Activated T-cell treated with anti-CD3 and anti-CD28 coated beads for 24 hours (primary cell): ENCODE data around the gene GNB1L.

Experiments used
- DNase-seq: peaks from one replicate; pipeline ENCODE4 v3.0.0-alpha.2; 2020; ENCODE audit warnings: low read depth

Gene GNB1L, protein sequence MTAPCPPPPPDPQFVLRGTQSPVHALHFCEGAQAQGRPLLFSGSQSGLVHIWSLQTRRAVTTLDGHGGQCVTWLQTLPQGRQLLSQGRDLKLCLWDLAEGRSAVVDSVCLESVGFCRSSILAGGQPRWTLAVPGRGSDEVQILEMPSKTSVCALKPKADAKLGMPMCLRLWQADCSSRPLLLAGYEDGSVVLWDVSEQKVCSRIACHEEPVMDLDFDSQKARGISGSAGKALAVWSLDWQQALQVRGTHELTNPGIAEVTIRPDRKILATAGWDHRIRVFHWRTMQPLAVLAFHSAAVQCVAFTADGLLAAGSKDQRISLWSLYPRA

DNA sequence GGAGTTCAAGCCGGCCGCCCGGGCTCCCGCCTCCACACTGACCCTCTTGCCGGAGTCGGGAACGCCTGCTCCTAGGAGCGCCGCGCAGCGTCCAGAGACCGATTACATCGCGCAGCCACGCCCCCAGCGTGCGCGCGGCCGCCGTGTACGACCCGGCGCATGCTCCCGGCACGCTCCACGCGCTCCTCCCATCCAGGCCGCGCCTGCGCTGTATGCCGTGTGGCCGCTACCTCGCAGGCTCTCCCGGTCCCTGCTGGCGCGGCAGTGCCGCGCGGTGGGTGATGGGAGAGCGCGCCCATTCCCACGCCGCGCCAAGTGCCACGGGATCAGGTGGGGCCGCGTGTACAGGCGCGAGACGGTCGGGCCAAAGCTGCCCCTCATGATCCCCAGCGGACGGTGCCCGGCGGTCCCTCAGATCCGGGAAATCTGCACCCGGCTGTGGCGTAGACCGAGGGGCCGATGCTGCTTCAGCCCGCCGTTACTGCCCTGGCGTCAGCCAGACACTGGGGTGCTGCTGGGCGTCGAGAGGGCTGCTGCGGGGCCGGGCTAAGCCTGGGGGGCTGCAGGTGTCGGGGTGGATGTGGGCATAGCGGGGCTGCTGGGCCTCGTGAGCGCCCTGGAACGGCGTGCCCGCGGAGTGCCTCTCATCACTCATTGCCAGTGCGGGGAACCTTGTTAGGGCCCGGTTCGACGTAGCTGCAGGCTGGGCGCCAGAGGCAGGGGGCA is at the start of gene GNB1L, which contains the start of gene RTL10:
Gene GNB1L, minus strand, starts transcription at position 97 of the 726 bp plus-strand sequence. CDS start 33,519 bp downstream, outside the sequence.
Gene RTL10, minus strand, starts transcription at position 97 of the 726 bp plus-strand sequence. CDS start 2,613 bp downstream, outside the sequence.
- peak; percentile 95 for DNase-seq

DNA sequence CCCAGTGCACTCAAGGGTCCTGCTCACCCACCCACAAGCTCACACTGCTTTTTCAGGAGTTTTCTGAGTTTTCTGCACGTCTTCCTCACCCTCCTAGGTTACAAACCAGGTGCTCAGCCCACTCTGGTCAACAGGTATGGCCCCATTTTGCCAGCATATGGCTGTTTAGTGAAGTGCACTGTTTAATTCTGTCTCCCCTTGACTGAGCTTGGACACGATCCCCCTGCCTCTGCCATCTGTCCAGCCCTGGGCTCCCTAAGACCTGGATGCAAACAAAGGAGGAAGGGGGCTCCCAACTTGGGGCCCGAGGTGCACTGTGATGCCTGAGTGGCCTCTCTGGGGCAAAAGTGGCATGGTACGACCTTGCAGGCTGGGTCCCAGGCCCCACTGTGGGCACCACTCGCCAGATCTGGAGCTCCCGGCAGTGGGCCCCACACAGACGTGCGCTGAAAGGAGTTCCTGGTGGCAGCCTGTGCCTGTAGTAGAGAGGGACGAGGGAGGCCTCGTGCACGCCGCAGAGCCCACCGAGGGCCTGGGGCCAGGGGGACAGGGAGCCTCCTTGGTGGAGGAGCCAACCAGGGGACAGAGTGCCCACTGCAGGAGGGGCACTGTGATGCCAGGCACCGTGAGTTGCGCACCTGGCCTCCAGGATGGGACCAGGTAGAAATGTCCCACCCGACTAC is 49.6 kb upstream of the GNB1L start:
- no peak for DNase-seq

DNA sequence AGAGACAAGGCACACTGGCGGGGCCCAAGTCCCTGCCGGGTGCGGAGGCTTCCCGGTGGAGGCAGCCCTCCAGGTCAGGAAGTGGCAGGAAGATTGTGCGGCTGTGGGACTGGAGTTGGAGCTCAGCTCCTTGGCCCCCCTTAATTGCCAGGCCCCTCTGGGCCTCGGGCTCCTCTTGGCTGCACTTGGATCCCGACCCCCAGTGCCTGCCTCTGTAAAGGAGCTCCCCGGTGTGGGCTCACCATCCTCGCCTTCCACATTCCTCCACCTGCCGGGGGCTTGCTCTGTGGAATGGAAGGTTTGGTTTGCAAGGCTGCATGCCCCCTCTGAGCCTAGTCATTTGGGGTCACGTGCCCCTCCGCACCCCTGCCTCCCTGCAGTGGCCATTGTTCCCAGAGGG is 48.8 kb upstream of the GNB1L start:
- DNase-seq, result no peak

DNA sequence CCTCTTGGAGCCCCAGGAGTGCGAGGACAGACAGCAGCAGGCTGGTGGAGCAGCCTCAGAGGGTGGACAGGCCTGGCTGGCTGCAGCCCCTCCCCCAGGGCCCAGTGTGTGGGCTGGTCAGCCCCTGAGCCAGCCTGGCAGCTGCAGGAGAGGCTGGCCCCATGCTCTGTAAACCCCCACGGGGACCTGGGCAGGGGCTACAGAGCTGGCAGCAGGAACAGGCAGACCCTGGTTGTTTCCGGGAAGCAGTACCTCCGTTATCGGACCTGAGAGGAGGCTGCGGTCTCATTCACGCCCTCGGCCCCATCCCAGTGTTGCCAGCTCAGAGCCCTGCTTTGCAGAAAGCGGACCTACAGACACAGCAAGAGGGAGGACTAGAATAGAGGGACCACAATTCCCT is 48.4 kb upstream of the GNB1L start:
- DNase-seq, result no peak

DNA sequence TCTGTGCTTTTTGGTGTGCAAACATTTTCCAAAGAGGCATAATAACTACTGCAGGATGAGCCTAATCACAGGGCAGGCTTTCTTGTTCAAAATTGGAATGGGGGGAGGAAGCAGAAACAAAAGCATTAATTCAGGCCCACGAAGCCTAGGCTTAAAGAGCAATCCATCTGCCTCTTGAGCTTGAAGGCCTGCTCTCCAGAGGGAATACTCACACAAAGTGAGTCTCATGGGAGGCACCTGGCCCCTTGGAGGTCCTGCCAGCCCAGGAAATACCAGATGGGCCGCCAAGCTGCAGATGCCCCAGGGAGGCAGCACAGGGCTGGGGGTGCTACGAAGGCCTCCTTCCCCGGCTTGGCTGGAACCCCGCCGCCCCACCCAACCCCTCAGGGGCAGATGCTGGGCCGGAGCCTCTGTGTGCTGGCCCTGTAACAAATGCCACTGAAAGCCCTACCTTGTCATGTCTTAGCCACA is 47.6 kb upstream of the GNB1L start:
- DNase-seq, result no peak

DNA sequence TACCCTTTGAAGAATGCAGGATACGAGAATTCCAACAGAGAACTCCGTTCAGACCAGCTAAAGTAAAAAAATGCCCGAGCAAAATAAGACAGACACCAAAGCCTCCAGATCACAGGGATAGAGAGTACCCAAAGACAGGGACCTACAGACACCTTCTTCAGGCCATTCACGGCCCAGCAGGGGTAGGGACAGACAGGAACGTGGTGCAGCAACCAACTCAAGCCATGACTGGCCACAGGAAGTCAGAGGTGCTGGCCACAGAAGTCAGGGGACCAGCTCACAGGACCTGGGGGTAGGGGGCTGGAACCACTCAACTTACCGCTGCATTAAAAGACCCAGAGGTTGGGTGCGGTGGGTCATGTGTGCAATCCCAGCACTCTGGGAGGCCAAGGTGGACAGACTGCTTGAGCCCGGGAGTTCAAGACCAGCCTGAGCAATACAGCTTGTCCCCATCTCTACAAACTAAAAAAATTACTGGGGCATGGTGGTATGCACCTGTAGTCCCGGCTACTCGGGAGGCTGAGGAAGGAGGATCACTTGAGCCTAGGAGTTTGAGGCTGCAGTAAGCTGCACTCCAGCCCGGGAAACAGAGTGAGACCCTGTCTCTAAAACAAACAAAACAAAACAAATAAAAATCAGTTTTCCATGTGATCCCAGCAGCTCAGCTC is 47.0 kb upstream of the GNB1L start:
- no peak for DNase-seq

DNA sequence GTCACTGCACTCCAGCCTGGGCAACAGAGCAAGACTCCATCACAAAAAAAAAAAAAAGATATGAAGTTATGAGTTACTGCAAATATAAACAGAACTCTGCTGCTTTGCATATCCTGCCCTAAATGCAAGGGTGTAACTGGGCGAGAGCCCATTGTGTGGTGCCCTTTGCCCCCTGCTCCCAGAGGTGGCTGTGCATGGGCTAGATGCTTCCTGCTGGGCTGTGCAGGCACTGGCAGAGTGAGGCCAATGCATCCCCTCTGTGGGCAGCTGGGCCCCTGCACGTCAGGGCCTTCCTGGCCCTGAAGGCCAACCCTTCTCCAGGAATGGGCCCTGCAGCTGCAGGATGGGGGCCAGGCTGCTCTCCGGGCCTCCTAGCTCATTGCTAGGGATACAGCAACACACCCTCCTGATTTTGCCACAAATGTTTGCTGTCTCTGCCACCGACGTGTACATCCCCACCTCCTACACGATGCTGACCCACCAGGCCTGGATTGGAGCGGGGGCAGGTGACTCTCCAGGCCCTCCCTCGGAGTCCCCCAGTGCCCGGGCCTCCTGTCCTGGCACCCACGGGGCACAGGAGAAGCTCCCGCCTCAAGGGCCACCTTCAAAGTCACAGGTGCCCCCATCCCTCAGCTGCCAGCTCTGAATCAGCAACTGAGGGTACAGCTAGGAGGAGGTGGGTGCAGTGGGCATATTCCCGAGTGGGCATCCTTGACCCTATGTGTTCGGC is 46.2 kb upstream of the GNB1L start:
- no peak for DNase-seq

DNA sequence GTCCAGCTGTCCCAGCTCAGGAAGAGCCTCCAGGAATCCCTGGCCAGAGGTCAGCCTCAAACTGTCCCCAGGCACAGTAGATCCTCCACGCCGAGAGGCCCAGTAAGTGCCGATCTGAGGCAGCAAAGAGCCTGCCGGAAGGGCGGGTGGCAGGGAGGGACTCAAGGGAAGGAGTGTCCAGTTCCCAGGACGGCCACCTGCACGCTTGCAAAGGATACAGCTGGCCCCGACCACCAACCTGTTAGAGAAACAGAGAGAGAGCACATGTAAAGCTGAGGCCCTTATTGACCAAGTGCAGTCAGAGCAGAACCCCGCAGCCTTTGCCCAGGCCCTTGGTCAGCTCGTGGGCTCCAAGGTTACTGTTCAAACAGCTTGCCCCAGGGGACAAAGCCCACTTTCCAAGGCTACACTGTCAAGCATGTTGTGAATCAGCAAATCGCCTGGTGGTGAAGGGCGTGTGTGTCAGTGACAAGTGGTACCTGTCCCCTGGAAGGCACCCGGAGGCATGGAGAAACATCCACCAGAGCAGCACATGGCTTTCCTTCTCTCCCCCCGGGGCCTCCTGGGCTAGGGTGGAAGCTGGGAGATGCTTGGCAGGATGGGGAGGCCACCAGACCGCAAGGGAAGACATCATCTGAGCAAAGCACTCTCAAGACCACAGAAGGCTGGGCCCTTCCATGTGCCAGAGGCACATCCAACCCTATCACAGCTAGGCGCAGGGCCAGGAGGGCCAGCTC is 44.3 kb upstream of the GNB1L start:
- no peak for DNase-seq

DNA sequence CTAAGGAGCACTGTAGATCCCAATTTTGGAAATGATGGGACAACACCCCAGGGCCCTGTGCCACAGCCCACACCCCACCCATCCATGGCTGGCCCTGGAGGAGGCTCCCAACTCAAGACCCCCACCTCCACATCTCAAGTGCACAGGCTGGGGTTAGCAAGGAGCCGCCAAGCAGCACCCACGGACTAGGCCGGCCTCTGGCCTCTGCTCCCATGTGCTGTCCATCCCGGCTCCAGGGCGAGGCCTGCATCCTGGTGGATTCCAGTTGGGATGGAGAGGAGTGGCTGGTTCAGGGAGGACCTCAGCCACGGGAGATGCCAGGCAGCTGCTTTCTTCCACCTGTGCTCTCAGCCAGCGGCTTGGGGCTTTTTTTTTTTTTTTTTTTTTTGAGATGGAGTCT is 43.5 kb upstream of the GNB1L start:
- DNase-seq, result no peak

DNA sequence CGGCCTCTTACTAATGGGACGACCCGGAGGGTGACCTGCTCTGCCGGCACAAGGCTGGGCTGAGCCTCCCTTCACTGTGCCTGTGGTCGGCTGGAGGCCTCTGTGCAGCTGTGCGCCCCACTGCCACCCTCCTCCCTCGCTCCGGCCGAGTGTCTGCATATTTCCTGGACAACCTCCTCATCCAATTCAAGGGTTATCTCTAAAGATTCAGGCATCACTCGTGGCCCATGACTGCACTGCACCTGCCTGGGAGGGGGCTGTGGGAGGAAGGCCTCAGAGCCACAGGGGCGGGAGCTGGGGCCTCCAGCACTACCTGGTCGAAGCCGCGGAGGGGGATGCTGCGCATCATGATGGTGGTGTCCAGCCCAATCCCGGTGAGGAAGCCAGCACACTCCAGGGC is 43.1 kb upstream of the GNB1L start:
- no peak for DNase-seq

DNA sequence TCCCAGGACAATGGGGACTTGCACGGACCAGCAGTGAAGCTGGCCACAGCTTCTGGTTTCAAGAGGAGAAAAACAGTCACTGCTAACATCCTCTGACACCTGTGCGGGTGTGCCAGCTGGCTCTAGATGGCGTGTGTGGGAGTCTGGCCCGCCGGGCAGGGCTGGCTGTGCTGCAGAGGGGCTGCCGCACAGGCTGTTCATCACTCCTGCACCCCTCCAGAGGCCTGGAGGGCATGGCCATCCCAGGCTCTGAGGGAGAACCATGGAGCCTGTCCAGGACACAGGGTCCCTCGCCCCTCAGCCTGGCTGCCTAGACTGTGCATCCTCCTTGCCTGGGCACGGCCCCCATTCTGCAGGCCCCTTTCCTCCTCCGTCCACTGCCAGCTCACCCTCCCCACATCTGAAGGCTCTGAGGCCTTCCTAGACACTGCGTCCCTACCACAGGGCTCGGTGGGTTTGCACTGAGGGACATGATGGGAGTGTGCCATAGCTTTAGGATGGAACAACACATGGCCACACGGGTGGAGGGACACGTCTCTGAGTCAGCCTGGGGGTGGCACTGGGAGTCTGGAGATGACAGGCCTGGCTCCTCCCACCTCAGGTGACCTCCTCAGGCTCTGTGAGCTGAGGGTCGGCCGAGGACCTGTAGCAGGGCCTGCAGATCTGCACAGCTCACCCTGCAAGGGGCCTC is 42.1 kb upstream of the GNB1L start:
- no peak for DNase-seq

DNA sequence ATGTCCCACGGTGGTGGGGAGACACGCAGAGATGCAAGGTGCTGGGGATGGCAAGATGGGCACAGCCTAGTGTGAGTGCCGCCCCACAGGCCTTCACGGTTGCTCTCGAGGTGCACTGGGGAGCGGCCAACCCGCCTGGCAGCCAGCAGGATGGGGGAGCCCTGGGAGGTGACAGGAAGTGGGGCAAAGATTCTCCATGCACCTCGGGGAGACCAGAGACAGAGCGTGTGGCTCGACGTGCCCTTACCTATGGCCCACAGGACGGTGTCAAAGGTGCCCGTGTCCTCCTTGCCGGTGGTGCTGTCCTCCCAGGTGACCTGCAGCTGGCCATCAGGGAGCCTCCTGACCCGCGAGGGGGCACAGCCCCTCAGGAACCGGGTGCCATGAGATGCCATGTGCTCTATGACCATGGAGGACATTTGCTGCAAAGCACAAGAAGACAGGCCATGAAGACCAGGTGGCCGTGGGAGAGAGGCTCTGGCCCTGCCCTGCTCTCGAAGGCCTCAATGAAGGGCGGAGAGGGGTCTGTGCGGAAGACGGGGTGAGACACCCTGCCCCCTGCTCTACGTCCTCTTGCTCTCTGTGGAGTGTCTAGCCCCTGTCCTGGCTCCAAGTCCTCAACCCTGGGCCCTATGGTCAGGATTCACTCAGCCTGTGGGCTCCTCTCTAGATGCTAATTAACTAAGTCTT is 40.6 kb upstream of the GNB1L start:
- no peak for DNase-seq

DNA sequence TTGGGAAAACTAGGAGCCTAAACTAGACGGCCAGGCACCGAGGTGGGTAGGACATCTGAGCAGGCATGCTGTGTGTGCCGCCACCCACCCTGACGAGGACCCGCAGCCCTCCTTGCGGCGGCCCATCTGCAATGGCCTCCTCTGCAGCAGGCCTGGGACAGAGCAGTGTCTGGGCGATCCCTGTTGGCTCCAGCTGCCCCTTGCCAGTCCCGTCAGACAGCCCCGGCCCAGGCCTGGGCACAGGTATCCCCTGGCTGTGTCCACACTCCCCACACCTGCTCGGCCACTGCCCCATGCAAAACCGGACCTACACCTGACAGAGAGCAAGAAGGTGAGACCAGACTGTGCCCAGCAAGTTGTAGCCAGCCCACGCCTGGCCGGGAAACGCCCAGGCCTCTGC is 38.7 kb upstream of the GNB1L start:
- DNase-seq, result no peak

DNA sequence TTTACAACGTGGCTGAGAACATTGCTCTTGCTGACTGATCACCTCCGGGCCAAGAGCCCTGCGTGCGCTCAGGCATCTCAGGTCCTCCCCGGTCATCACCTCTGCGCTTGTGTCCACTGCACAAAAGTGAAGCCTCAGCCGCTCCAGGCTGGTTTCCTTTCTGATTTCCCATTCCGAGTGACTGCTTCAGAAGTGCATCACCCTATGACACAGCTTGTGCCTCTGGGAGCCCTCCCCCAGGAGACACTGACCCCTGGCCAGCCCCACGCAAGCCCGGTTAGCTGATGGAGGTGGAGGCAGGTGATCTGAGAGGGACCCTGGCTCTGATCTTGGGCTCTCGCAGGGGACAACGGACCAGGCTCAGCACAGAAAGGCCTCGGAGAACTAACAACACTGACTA is 38.3 kb upstream of the GNB1L start:
- DNase-seq, result no peak

DNA sequence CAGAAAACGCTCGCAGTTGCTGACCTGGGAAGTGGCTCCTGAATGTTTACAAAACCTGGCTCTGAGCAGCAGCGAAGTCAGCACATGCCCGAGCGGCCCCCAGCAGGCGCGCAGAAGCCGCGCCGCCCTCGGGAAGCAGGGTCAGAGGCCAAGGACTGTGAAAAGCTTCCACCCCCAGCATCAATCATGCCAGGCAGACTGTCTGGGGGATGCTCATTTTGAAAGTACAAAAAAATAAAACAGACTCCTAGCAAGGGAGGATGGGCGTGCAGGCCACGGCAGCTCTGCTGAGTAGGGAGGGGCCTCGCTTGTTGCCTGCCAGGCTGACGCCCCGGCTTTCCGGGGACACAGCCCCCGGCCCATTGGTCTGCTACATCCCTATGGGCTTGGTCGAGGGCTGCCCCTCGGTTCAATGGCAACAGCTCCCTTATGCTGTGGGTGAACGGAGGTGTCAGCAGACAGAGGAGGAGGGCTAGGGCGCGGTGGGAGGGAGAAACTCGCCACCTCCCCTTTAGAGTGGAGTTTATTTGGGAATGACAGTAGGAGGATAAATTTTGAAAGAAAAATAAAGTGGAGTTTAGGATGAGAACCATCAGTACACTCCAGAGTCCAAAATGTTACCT is 37.7 kb upstream of the GNB1L start:
- peak; percentile 63 for DNase-seq

DNA sequence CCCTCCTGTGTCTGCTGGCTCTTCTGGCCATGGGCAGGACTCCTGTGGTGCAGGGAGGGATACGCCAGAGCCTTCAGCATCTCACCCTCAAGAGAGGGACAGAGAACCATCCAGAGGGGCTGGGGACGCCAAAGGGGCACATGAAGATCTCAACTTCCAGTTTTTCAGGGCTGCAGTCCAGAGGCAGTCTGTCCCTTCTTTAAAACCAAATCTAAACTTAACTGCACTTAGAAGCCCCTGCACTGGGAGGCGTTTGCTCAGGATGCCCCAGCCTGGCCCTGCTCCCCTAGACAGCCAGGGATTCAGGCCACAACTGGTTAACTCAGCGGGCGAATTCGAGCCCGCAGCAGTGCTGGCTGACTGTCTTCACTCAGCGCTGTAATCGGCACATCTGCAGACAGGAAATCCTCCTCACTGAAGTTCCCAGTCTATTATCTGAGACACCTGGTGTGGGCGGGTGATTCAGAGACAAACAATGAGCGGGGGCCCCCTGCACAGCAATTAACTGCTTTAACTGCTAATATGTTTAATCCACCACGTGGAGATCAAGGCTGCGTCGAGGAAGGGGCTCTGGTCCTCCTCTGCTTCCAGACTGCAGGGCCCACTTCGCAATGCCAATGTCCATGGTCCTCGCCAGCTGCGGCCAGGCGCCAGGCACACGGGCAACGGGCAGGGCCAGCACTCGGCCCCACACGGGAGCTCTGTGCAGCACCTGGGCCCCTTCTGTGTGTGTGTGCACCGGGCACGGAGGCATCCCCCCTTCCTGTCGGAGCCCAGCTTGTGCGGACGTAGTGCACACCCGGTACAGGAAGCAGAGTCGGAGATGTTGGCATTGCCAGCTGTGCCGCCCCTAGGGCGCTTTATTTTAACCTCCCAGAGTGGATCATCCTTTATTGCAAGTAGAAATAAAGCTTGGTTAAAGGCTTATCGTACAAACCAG is 36.9 kb upstream of the GNB1L start:
- DNase-seq, result peak; percentile 83

DNA sequence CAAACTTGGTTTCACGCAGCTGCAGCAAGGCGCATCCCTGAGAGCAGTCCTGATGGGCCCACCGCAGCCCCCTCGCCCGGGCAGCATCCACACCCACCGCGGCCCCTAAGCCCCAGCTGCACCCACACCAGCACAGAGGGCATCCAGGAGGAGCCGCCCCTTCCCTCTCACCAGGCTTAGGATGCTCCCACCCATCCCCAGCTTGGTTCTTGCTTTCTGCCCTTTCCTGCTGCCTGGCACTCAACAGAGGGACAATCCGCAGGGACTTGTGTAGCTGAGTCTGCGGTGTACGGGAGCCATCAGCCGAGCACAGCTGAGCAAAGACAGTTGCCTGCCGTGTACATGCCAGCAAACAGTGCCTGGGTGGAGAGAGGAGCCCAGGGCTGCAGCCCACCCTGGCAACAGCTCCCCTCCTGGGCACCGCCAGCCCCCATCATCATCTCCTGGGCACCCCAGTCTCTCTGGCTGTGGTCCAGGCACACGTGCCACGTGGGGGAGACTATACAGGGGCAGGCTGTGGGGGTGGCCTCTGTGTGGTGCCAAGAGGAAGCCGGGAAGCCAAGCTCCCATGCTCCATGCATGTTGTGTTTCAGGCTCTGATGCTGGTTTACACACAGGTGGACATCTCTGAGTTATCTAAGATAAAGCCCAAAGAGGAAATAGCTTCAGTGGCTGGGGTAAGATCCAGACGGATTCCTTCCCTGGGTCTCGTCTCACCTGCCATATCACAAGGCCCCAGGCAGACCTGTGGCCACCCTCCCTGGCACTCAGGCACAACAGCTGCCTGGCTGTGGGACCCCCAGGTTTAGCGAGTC is 36.0 kb upstream of the GNB1L start:
- no peak for DNase-seq
